A673 (cell line): ENCODE data around the gene POLR3A.

Experiments used
- CTCF ChIP-seq: fragments of 300-800, 200-600 bp; sonication (generic); conservative IDR thresholded peaks from 2 replicates; pipeline ENCODE4 v1.5.1; 2017; ENCODE audit warnings: low read depth, mild to moderate bottlenecking, antibody characterized with exemption, low read length, moderate library complexity, mixed read lengths
- EZH2 ChIP-seq: fragments of 200-600 bp; sonication (generic); IDR thresholded peaks from 2 replicates; pipeline ENCODE4 v1.6.1; 2017; ENCODE audit warnings: borderline replicate concordance, low read depth, mild to moderate bottlenecking, mixed read lengths, antibody characterized with exemption, low read length; ENCODE audit not compliant: poor library complexity, severe bottlenecking

- TF ChIP-seq CTCF: no peak
- no peak for TF ChIP-seq EZH2
Observed at GRCh38 chr10:78069151-78069550, 39.8 kb upstream of the POLR3A start.
